H9 (cell line): ENCODE measurements around the gene SGTA. TPM values are rescaled to one million over a fixed set of nuclear protein-coding genes. Genes with fewer than 3 reads are reported as not detected.

Source experiments
- DNase-seq: peaks from one replicate; pipeline ENCODE4 v3.0.0-alpha.2; 2017
- H2AFZ ChIP-seq: one replicate; pipeline ENCODE4 v1.6.1; 2013; ENCODE audit warnings: mild to moderate bottlenecking, low read length, control low read depth, moderate library complexity
- H2AK5ac ChIP-seq: 2 replicates; pipeline ENCODE4 v1.6.1; 2013; ENCODE audit warnings: low read length, control low read depth, mixed read lengths; ENCODE audit not compliant: insufficient read length
- H2BK120ac ChIP-seq: one replicate; pipeline ENCODE4 v1.6.1; 2013; ENCODE audit warnings: low read depth, mild to moderate bottlenecking, low read length, control low read depth, inconsistent platforms; ENCODE audit not compliant: poor library complexity, severe bottlenecking
- H2BK12ac ChIP-seq: 2 replicates; pipeline ENCODE4 v1.6.1; 2013; ENCODE audit warnings: low read length, control low read depth, mixed read lengths, low read depth; ENCODE audit not compliant: insufficient read length
- H2BK15ac ChIP-seq: 2 replicates; pipeline ENCODE4 v1.6.1; 2013; ENCODE audit warnings: low read depth, low read length, control low read depth
- H2BK20ac ChIP-seq: one replicate; pipeline ENCODE4 v1.6.1; 2013; ENCODE audit warnings: low read depth, mild to moderate bottlenecking, low read length, control low read depth, inconsistent platforms; ENCODE audit not compliant: poor library complexity, severe bottlenecking
- H2BK5ac ChIP-seq: 2 replicates; pipeline ENCODE4 v1.6.1; 2013; ENCODE audit warnings: low read length, control low read depth, mixed read lengths; ENCODE audit not compliant: insufficient read length
- H3K14ac ChIP-seq: 2 replicates; pipeline ENCODE4 v1.6.1; 2013; ENCODE audit warnings: low read length, control low read depth; ENCODE audit not compliant: insufficient read depth
- H3K18ac ChIP-seq: 2 replicates; pipeline ENCODE4 v1.6.1; 2013; ENCODE audit warnings: low read depth, mild to moderate bottlenecking, mixed read lengths, low read length, control low read depth; ENCODE audit not compliant: insufficient read length
- H3K23ac ChIP-seq: 2 replicates; pipeline ENCODE4 v1.6.1; 2013; ENCODE audit warnings: low read length, control low read depth, mixed read lengths, low read depth; ENCODE audit not compliant: insufficient read length
- H3K23me2 ChIP-seq: 2 replicates; pipeline ENCODE4 v1.6.1; 2013; ENCODE audit warnings: low read depth, mild to moderate bottlenecking, mixed read lengths, low read length, control low read depth; ENCODE audit not compliant: insufficient read length, poor library complexity, severe bottlenecking
- H3K27ac ChIP-seq: 2 replicates; pipeline ENCODE4 v1.5.1; 2013; ENCODE audit warnings: low read length, control low read depth, mixed read lengths, low read depth; ENCODE audit not compliant: insufficient read length
- H3K27me3 ChIP-seq: 2 replicates; pipeline ENCODE4 v1.6.1; 2013; ENCODE audit warnings: low read length, control low read depth, inconsistent platforms; ENCODE audit not compliant: insufficient read depth
- H3K4ac ChIP-seq: 2 replicates; pipeline ENCODE4 v1.6.1; 2013; ENCODE audit warnings: low read depth, mild to moderate bottlenecking, control low read depth, inconsistent platforms, low read length, moderate library complexity
- H3K4me1 ChIP-seq: 2 replicates; pipeline ENCODE4 v1.6.1; 2013; ENCODE audit warnings: low read length, control low read depth, inconsistent platforms; ENCODE audit not compliant: insufficient read depth
- H3K4me2 ChIP-seq: 2 replicates; pipeline ENCODE4 v1.6.1; 2013; ENCODE audit warnings: low read length, control low read depth, mixed read lengths; ENCODE audit not compliant: insufficient read length, insufficient read depth
- H3K56ac ChIP-seq: 2 replicates; pipeline ENCODE4 v1.6.1; 2013; ENCODE audit warnings: low read depth, mild to moderate bottlenecking, mixed read lengths, low read length, control low read depth; ENCODE audit not compliant: insufficient read length
- H3K79me1 ChIP-seq: 2 replicates; pipeline ENCODE4 v1.6.1; 2013; ENCODE audit warnings: low read depth, mild to moderate bottlenecking, moderate library complexity, low read length, control low read depth, inconsistent platforms; ENCODE audit not compliant: insufficient read depth, poor library complexity, severe bottlenecking
- H3K79me2 ChIP-seq: 2 replicates; pipeline ENCODE4 v1.6.1; 2013; ENCODE audit warnings: low read length, control low read depth, inconsistent platforms; ENCODE audit not compliant: insufficient read depth
- H3K9ac ChIP-seq: 2 replicates; pipeline ENCODE4 v1.6.1; 2013; ENCODE audit warnings: low read length, control low read depth, mixed read lengths; ENCODE audit not compliant: insufficient read length; ENCODE audit errors: extremely low read depth
- H3K9me3 ChIP-seq: one replicate; pipeline ENCODE4 v1.6.1; 2013; ENCODE audit warnings: low read depth, low read length, inconsistent platforms; ENCODE audit not compliant: control insufficient read depth
- H3T11ph ChIP-seq: one replicate; pipeline ENCODE4 v1.6.1; 2013; ENCODE audit warnings: mild to moderate bottlenecking, low read length, control low read depth, inconsistent platforms
- H4K20me1 ChIP-seq: one replicate; pipeline ENCODE4 v1.6.1; 2013; ENCODE audit not compliant: control insufficient read depth, insufficient read length, insufficient read depth
- H4K5ac ChIP-seq: 2 replicates; pipeline ENCODE4 v1.6.1; 2013; ENCODE audit warnings: low read depth, mild to moderate bottlenecking, mixed read lengths, low read length, control low read depth; ENCODE audit not compliant: insufficient read length
- H4K8ac ChIP-seq: replicated peaks from 2 replicates; pipeline ENCODE4 v1.6.1; 2013; ENCODE audit warnings: low read length, control low read depth, mixed read lengths, low read depth; ENCODE audit not compliant: insufficient read length
- H4K91ac ChIP-seq: 2 replicates; pipeline ENCODE4 v1.6.1; 2013; ENCODE audit warnings: low read depth, mild to moderate bottlenecking, moderate library complexity, mixed read lengths, low read length, control low read depth; ENCODE audit not compliant: insufficient read length
- H3K27ac Mint-ChIP-seq, 3 experiments: 2 replicates in 2 of 3; 3 replicates in 1 of 3; pipeline ENCODE4 v1.8.0; 2020 to 2021; ENCODE audit warnings: mixed read lengths in 3 of 3, mild to moderate bottlenecking in 1 of 3, moderate library complexity in 1 of 3
- H3K27me3 Mint-ChIP-seq: 2 replicates; pipeline ENCODE4 v1.8.0; 2021; ENCODE audit warnings: low read depth, mild to moderate bottlenecking, moderate library complexity, mixed read lengths
- H3K36me3 Mint-ChIP-seq, 3 experiments: 2 replicates in 2 of 3; 3 replicates in 1 of 3; pipeline ENCODE4 v1.8.0; 2020 to 2021; ENCODE audit warnings: low read depth in 3 of 3, mixed read lengths in 3 of 3; ENCODE audit not compliant: insufficient read depth in 1 of 3
- H3K4me1 Mint-ChIP-seq, 2 experiments: 2 replicates each; pipeline ENCODE4 v1.8.0; 2020; ENCODE audit warnings: mixed read lengths in 2 of 2
- H3K4me3 Mint-ChIP-seq, 2 experiments: 2 replicates in 1 of 2; 3 replicates in 1 of 2; pipeline ENCODE4 v1.8.0; 2020 to 2021; ENCODE audit warnings: mild to moderate bottlenecking in 2 of 2, mixed read lengths in 2 of 2, moderate library complexity in 1 of 2
- H3K9me3 Mint-ChIP-seq, 2 experiments: 2 replicates in 1 of 2; 3 replicates in 1 of 2; pipeline ENCODE4 v1.8.0; 2020; ENCODE audit warnings: mild to moderate bottlenecking in 2 of 2, mixed read lengths in 2 of 2, moderate library complexity in 1 of 2
- CTCF ChIP-seq: fragments of 200-600 bp; sonication (generic); conservative IDR thresholded peaks from 3 replicates; pipeline ENCODE4 v1.8.0; 2021; ENCODE audit warnings: antibody characterized with exemption, mild to moderate bottlenecking
- WGBS: extraction: QIAGEN DNeasy Blood & Tissue Kit; methylation state at CpG from one replicate; pipeline ENCODE4 v1.1.7; 2013; ENCODE audit warnings: missing lambda C conversion rate, low lambda C conversion rate, mixed read lengths; ENCODE audit not compliant: insufficient read length; ENCODE audit errors: extremely low coverage; 5-methylcytosine and 5-hydroxymethylcytosine counted together
- total RNA-seq: library from RNA; stranded (reverse); gene quantifications from 2 replicates; pipeline ENCODE4 v1.2.1, GENCODE V29; 2021

SGTA gene
- total RNA-seq, 1 experiment from 2014 or later = 102 TPM

- Histone ChIP-seq H2BK120ac (no peak overlapping the region), H3K18ac (no peak overlapping the region), H3K79me2 (no peaks in the 10 kb centered on the region), H2AFZ (no peak overlapping the region), H2BK12ac (no peak overlapping the region), H2BK5ac (no peak overlapping the region), H3K9ac (no peak overlapping the region), H3K4ac (no peak overlapping the region), H2BK20ac (no peak overlapping the region), H4K8ac (no peak overlapping the region), H3K9me3 (no peaks in the 10 kb centered on the region), H3K27me3 (no peaks in the 10 kb centered on the region), H4K91ac (no peak overlapping the region), H3K4me2 (no peak overlapping the region), H3K4me1 (no peaks in the 10 kb centered on the region), H3K56ac (no peak overlapping the region), H2BK15ac (no peak overlapping the region), H3K79me1 (peaks cover 4% of the 10 kb centered on the region), H4K5ac (no peak overlapping the region), H3T11ph (no peak overlapping the region), H3K23me2 (no peaks in the 10 kb centered on the region), H3K14ac (no peak overlapping the region), H3K23ac (no peak overlapping the region), H3K27ac (no peak overlapping the region), H4K20me1 (no peaks in the 10 kb centered on the region), H2AK5ac (no peak overlapping the region)
- WGBS = no CpG with 5 or more reads among the region's 7 CpGs
- no peaks in the 10 kb centered on the region for H3K9me3 Mint-ChIP-seq
- no peak overlapping the region for H3K27ac Mint-ChIP-seq
- TF ChIP-seq CTCF = no peak
- peaks cover 0 to 2% of the 10 kb centered on the region in 2 experiments; a peak in 1 of 4 replicates for H3K4me1 Mint-ChIP-seq
- peaks cover 37 to 83% (median 82%) of the 10 kb centered on the region in 3 experiments for H3K36me3 Mint-ChIP-seq
- no peak overlapping the region for H3K4me3 Mint-ChIP-seq
- no peaks in the 10 kb centered on the region for H3K27me3 Mint-ChIP-seq
- DNase-seq = no peak
These were observed 15.7 kb upstream of the SGTA start for GRCh38 chr19:2798733-2799132.
